Fibroblast of skin of right biceps (primary cell): ENCODE measurements around the gene SPATA18.
"Not testable (repeated sequence)": the region's sequence is repeated elsewhere in the genome, so short reads cannot be mapped to it uniquely, and the experiment has no call there.

Experiments used
- DNase-seq: peaks from one replicate; pipeline ENCODE4 v3.0.0-alpha.2; 2013

SPATA18 gene

GRCh38 chr4:52054254-52054653 lies 3.1 kb downstream of the SPATA18 start:
- DNase-seq = no peak

- no peak for DNase-seq
Observed at GRCh38 chr4:52057196-52057595, 6.1 kb downstream of the SPATA18 start.

DNA sequence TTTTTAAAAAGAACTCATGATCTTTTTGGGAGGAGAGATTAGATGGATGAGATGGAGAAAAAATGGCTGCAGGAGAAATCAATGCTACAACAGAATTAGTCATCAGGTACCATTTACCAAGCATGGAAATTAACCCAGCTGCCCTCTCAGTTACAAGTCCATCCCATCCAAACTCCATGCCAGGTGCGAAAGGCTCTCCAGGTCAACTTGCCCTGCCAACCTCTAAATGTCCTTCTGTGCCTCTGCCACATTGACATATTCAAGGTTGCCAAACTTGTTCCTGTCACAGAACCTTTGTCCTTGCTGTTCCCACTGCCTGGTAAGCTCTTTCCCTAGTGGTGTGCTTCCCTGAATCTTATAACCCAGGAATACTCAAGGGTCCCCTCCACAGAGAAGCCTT lies 7.2 kb downstream of the SPATA18 start:
- no peak for DNase-seq

GRCh38 chr4:52059372-52059771 lies 8.3 kb downstream of the SPATA18 start:
- peak; percentile 51 for DNase-seq

- DNase-seq = no peak
Observed at GRCh38 chr4:52069571-52069970, 18.5 kb downstream of the SPATA18 start.

DNA sequence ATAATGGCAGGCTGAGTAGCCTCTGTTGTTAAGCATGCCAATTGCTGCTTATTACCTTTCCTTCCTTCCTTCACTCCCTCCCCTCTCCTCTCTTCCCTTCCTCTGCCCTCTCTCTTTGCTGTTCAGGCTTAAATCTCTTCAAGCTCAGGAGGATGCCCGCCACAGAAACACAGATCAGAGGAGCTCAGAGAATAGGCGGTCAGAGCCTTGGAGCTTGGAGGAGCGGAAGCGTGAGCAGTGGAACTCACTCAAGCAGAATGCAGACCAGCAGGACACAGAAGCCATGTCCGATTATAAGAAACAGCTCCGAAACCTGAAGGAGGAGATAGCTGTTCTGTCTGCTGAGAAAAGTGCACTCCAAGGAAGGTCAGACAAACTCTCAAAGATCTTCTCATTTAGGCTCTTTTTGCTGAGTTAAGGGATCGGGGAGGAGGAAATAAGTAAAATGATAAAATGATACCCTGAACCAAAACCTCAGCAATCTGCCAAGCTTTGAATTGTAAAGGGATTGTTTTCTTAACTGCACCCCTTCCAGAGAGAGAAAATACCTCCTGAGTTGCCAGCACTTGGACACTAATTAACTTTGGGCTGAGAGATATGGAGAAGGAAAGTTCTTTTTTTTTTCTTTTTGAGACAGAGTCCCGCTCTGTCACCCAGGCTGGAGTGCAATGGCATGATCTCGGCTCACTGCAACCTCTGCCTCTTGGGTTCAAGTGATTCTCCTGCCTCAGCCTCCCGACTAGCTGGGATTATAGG lies 20.9 kb downstream of the SPATA18 start:
- DNase-seq = no peak

DNA sequence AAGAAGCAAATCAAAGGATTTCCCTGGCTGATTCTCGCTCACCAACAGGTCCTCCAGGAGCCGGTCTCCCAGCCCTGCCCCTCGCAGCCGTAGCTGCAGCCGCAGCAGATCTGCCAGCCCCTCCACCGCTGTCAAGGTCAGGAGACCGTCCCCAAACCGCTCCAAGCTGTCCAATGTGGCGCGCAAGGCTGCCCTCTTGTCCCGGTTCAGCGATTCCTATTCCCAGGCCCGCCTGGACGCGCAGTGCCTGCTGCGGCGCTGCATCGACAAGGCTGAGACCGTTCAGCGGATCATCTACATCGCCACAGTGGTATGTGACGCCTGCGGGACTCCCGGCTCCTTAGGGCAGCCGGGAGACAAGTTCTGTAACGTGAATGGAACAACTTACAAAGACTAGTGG lies 25.6 kb downstream of the SPATA18 start:
- DNase-seq = peak; percentile 5

DNA sequence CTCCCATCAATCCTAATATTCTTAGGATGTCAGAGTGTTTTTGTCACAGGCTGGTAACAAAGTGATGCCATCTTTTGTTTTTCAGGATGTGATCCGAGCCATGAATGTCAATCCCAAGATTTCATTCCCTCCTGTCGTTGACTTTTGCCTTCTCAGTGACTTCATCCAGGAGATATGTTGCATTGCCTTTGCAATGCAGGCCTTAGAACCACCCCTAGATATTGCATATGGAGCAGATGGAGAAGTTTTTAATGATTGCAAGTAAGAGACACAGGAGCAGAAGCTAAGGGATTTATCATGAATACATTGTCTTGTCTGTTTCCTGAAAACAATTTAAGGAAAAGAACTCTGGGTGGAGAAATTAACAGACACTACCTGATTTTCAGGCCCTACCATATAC lies 28.6 kb downstream of the SPATA18 start:
- no peak for DNase-seq

DNA sequence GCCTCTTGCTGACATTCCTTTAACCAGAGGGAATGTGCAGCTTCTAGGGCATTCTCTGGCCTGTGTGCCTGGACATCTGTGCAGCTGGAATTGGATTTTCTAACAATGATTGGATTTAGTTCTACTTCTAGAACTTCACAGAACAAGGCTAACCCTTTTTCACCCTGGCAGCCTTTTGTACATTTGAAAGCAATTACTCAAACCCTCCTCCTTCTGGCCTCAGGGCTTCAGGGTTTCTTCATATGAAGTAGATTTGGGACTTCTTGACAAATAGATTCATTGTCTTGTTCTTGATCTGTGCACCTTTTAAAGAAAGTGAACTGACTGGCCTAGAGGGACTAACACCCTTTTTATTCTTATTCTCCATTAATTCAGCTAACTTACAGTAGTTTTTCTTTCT lies 30.1 kb downstream of the SPATA18 start:
- DNase-seq = no peak

- not testable (repeated sequence) for DNase-seq
Observed at GRCh38 chr4:52086425-52086824, 35.3 kb downstream of the SPATA18 start.

DNA sequence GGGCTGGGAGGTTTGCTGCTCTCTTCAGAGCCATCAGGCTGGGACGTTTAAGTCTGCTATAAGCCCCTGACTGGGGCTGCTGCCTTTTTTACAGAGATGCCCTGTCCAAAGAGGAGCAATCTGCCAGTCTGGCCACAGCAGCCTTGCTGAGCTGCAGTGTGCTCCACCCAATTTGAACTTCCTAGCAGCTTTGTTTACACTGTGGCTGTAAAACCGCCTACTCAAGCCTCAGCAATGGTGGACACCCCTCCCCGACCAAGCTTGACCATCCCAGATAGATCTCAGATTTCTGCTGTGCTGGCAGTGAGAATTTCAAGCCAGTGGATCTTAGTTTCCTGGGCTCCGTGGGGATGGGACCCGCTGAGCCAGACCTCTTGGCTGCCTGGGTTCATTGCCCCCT lies 40.7 kb downstream of the SPATA18 start:
- no peak for DNase-seq

- DNase-seq = no peak
Observed at GRCh38 chr4:52093466-52093865, 42.4 kb downstream of the SPATA18 start.

GRCh38 chr4:52094376-52095145 lies 43.5 kb downstream of the SPATA18 start:
- no peak for DNase-seq

- DNase-seq = no peak
Observed at GRCh38 chr4:52095374-52095773, 44.3 kb downstream of the SPATA18 start.

- no peak for DNase-seq
Observed at GRCh38 chr4:52096048-52096447, 44.9 kb downstream of the SPATA18 start.

DNA sequence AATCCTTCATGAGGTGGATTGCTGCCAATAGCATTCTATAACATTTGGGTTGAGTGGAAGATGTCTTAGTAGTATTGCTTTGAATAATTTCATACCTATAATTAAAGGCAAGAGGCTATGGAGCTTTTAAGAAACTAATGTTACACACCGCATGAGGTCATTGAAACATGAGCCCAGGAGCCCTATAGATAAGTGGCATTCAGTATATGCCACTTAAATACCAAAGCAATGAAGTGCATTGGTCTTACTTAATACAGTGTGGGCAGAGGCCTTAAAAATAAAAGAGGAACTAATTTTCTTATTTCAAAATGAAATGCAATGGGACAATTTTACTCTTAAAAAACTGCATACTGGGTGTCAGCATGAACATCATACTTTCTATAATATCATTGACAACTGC lies 47.5 kb downstream of the SPATA18 start:
- DNase-seq = no peak

- peak; percentile 27 for DNase-seq
Observed at GRCh38 chr4:52099860-52100461, 48.9 kb downstream of the SPATA18 start.

DNA sequence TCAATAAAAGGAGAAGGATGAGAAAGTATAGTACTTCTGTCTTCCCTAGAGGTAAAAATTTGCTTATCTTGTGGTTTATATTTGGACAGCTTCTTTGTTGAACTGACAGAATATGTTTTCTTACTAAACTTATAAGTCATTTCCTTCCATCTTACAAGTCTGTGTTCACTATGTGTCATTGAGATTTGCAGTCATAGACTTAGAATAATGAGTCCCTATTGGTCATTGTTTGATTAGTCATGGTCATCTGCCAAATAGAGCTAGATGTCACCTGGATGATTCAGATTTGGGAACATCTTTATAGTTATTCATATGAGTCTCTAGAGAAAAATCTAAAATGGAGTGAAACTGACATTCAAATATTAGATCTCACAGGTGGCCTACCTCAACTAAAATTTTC lies 51.5 kb downstream of the SPATA18 start:
- DNase-seq = peak; percentile 67

DNA sequence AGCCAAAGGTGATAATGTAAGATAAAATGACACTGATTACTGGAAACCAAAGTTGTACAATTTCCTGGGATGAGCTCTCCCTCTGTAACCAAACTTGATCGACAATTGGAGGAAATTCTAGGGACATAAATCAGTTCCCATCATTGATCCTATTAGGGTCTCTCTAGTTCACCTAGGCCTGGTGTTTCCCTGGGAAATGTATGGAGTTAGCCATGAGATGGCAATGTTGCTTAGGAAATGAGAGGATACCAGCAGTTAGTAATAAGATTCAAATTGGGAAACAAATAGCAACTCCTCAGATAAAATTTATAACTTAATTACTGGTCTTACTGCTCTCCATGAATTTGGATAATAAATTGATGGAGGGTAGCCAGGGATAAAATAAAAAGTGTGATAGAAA lies 52.2 kb downstream of the SPATA18 start:
- DNase-seq = peak; percentile 21

DNA sequence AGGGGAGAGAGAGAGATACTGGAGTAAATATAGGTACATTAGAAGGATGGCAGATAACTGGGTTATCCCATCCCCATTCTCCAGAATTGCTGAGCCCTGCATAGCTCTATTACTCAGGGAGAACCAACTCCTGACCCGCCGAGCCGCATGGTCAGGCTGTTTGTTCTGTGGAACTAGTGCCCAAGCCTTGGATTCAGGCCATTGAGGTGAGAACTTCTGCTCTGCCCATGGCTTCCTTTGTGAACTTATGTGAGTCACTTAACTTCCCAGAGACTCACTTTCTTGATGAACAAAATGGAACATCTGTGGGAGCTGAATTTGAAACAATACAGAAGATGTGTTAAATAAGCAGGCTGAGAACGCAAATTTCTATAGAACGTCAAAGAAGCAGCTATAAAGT lies 54.2 kb downstream of the SPATA18 start:
- no peak for DNase-seq

GRCh38 chr4:52106191-52106590 lies 55.1 kb downstream of the SPATA18 start:
- peak; percentile 15 for DNase-seq

DNA sequence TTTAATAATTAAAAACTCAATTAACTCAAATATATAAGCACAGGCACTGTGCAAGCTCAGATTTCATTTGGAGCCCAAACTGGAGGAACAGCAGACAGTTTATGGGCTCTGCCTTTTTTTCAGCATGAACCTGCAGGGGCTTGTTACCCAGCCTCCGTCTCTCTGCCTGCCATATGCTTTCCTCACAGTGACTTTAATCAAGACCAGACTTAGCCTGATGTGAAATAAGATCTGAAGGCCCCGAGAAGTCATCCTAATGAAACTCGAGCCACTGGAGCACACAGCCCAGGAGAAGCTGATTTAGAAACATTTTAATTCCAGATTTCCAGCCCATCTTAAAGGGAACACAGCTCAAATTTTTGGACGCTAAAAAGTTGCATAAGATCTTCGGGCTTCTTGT lies 55.6 kb downstream of the SPATA18 start:
- peak; percentile 65 for DNase-seq

GRCh38 chr4:52107336-52107735 lies 56.2 kb downstream of the SPATA18 start:
- peak; percentile 61 for DNase-seq

- DNase-seq = no peak
Observed at GRCh38 chr4:52107745-52108144, 56.6 kb downstream of the SPATA18 start.
